ENCODE data around the gene MSH3. TPM values are rescaled to one million over a fixed set of nuclear protein-coding genes. Genes with fewer than 3 reads are reported as not detected.

Gene MSH3
- polyA plus RNA-seq, 1 of the 3 experiments (the other 2 are of a cell fraction), result 3.5 TPM

DNA sequence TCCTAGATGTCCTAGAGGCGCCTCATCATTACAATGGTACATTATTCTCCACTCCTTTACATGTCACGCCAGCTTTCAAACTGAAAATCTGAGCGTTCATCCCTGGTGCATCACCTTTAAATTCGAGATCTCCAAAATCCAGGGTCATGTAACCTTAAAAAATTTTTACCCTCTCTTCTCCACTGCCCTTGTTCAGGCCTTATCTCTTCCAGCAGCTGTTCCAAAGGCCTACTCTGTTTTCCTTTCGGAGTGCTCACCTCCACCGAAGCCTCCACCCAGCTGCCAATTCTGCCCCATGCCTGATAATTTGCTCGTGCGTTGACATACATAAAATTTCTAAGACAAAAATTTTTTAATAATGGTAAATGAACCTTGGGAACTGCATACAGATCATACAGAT, 950 bp upstream of the MSH3 start:
- ChIA-PET POLR2A (no interaction called here), CTCF (no interaction called here)
- no peak for DNase-seq
- peak overlapping the region; percentile 87 for H3K9ac ChIP-seq
- H3F3A ChIP-seq (replicated peaks; ENCODE audit: insufficient read depth), result peaks cover 2% of the 10 kb centered on the region
- H3K79me2 ChIP-seq (ENCODE audit: insufficient read depth), result peaks cover 21% of the 10 kb centered on the region
- no peaks in the 10 kb centered on the region for H3K9me2 ChIP-seq
- no peaks in the 10 kb centered on the region for H3K9me3 ChIP-seq
- no peak for TF ChIP-seq GABPA (IDR thresholded peaks at IDR 0.05; ENCODE audit: low read depth)
- no peak for TF ChIP-seq TAF1 (IDR thresholded peaks at IDR 0.05; ENCODE audit: borderline replicate concordance, low read depth, low read length)
- TF ChIP-seq ELF1 (IDR thresholded peaks at IDR 0.05), result no peak
- TF ChIP-seq NRF1 (IDR thresholded peaks at IDR 0.05; ENCODE audit: low read depth, low read length), result no peak
- no peak for TF ChIP-seq EP300 (IDR thresholded peaks at IDR 0.05; ENCODE audit: borderline replicate concordance in 1 of 2, low read depth in 1 of 2, low read length in 1 of 2)
- no peak for TF ChIP-seq CHD2 (IDR thresholded peaks at IDR 0.05; ENCODE audit: low read length, partially characterized antibody)
- TF ChIP-seq RCOR1 (IDR thresholded peaks at IDR 0.05; ENCODE audit: low read length), result no peak
- no peak overlapping the region for H3K27ac ChIP-seq (ENCODE audit: low read depth in 2 of 2, low read length in 1 of 2)
- peak overlapping the region; percentile 1; the same call in 1 of the 2 replicates for H2AFZ ChIP-seq (ENCODE audit: low read depth)
- WGBS (ENCODE audit: low lambda C conversion rate), result 35% methylated on average over 8 of the region's 8 CpGs
- peaks cover 13 to 28% of the 10 kb centered on the region in 2 experiments for H3K36me3 ChIP-seq (replicated peaks in 1 of 2; ENCODE audit: control insufficient read depth in 1 of 2, insufficient read depth in 2 of 2, low read length in 1 of 2)
- no peaks in the 10 kb centered on the region for H3K27me3 ChIP-seq (ENCODE audit: insufficient read depth)
- H3K4me2 ChIP-seq, result peak overlapping the region; percentile 93
- H3K4me1 ChIP-seq (ENCODE audit: control insufficient read depth in 1 of 2, insufficient read depth in 2 of 2, low read depth in 1 of 2, low read length in 1 of 2), result peaks cover 8 to 15% of the 10 kb centered on the region in 2 experiments; a peak in 2 of 4 replicates
- peaks cover 10% of the 10 kb centered on the region for H4K20me1 ChIP-seq (ENCODE audit: insufficient read depth)
- H3K4me3 ChIP-seq (ENCODE audit: low read depth in 2 of 2, low read length in 1 of 2), result peak overlapping the region; percentile 84 to 85

GRCh38 chr5:80654054-80654390, 430 bp upstream of the MSH3 start:
- peaks cover 13 to 23% of the 10 kb centered on the region in 2 experiments for H3K36me3 ChIP-seq (replicated peaks in 1 of 2; ENCODE audit: control insufficient read depth in 1 of 2, insufficient read depth in 2 of 2, low read length in 1 of 2)
- peak; percentile 56 for DNase-seq
- H3K9ac ChIP-seq, result peak overlapping the region; percentile 87
- H3K27ac ChIP-seq (ENCODE audit: low read depth in 2 of 2, low read length in 1 of 2), result no peak overlapping the region; a peak in 1 of 4 replicates
- 0% methylated on average over 7 of the region's 24 CpGs for WGBS (ENCODE audit: low lambda C conversion rate)
- H3K27me3 ChIP-seq (ENCODE audit: insufficient read depth), result no peaks in the 10 kb centered on the region
- H3K4me3 ChIP-seq (ENCODE audit: low read depth in 2 of 2, low read length in 1 of 2), result peak overlapping the region; percentile 84 to 85
- peaks cover 21% of the 10 kb centered on the region for H3K79me2 ChIP-seq (ENCODE audit: insufficient read depth)
- ChIA-PET CTCF (interaction anchor here (2.3 kb wide), 1 partner anchor 14 kb away, joined by 5 read pairs; no protein-coding TSS in a partner anchor), POLR2A (no interaction called here)
- no peaks in the 10 kb centered on the region for H3K9me2 ChIP-seq
- H3K4me2 ChIP-seq, result peak overlapping the region; percentile 93
- H3K9me3 ChIP-seq, result no peaks in the 10 kb centered on the region
- TF ChIP-seq RCOR1 (IDR thresholded peaks at IDR 0.05; ENCODE audit: low read length), result no peak
- TF ChIP-seq SMC3 (IDR thresholded peaks at IDR 0.05; ENCODE audit: low read depth, low read length), result no peak
- TF ChIP-seq RFX5 (IDR thresholded peaks at IDR 0.05; ENCODE audit: low read length), result no peak
- TF ChIP-seq RXRA (IDR thresholded peaks at IDR 0.05; ENCODE audit: borderline replicate concordance, low read depth), result no peak
- TF ChIP-seq EP300 (IDR thresholded peaks at IDR 0.05; ENCODE audit: borderline replicate concordance in 1 of 2, low read depth in 1 of 2, low read length in 1 of 2), result no peak
- TF ChIP-seq TEAD4 (IDR thresholded peaks at IDR 0.05; ENCODE audit: borderline replicate concordance, insufficient read depth), result no peak
- TF ChIP-seq NFIC (IDR thresholded peaks at IDR 0.05; ENCODE audit: borderline replicate concordance), result no peak
- TF ChIP-seq RAD21 (IDR thresholded peaks at IDR 0.05; ENCODE audit: low read length), result no peak
- no peak for TF ChIP-seq YY1 (IDR thresholded peaks at IDR 0.05; ENCODE audit: low read depth)
- TF ChIP-seq TAF1 (IDR thresholded peaks at IDR 0.05; ENCODE audit: borderline replicate concordance, low read depth, low read length), result no peak
- TF ChIP-seq MAX (IDR thresholded peaks at IDR 0.05; ENCODE audit: low read depth), result no peak
- TF ChIP-seq, protein P1, sequence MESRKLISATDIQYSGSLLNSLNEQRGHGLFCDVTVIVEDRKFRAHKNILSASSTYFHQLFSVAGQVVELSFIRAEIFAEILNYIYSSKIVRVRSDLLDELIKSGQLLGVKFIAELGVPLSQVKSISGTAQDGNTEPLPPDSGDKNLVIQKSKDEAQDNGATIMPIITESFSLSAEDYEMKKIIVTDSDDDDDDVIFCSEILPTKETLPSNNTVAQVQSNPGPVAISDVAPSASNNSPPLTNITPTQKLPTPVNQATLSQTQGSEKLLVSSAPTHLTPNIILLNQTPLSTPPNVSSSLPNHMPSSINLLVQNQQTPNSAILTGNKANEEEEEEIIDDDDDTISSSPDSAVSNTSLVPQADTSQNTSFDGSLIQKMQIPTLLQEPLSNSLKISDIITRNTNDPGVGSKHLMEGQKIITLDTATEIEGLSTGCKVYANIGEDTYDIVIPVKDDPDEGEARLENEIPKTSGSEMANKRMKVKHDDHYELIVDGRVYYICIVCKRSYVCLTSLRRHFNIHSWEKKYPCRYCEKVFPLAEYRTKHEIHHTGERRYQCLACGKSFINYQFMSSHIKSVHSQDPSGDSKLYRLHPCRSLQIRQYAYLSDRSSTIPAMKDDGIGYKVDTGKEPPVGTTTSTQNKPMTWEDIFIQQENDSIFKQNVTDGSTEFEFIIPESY (IDR thresholded peaks at IDR 0.05; ENCODE audit: borderline replicate concordance, low read depth), result no peak
- TF ChIP-seq, protein P2, sequence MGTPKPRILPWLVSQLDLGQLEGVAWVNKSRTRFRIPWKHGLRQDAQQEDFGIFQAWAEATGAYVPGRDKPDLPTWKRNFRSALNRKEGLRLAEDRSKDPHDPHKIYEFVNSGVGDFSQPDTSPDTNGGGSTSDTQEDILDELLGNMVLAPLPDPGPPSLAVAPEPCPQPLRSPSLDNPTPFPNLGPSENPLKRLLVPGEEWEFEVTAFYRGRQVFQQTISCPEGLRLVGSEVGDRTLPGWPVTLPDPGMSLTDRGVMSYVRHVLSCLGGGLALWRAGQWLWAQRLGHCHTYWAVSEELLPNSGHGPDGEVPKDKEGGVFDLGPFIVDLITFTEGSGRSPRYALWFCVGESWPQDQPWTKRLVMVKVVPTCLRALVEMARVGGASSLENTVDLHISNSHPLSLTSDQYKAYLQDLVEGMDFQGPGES (IDR thresholded peaks at IDR 0.05; ENCODE audit: low read depth, low read length), result no peak
- no peak for TF ChIP-seq JUND (IDR thresholded peaks at IDR 0.05)
- TF ChIP-seq CHD2 (IDR thresholded peaks at IDR 0.05; ENCODE audit: low read length, partially characterized antibody), result no peak
- no peak for TF ChIP-seq USF1 (IDR thresholded peaks at IDR 0.05; ENCODE audit: borderline replicate concordance, low read depth)
- TF ChIP-seq MEF2A (IDR thresholded peaks at IDR 0.05; ENCODE audit: borderline replicate concordance, low read depth), result no peak
- TF ChIP-seq FOXM1 (IDR thresholded peaks at IDR 0.05; ENCODE audit: low read depth), result no peak
- TF ChIP-seq POLR2AphosphoS5 (IDR thresholded peaks at IDR 0.05; ENCODE audit: low read depth, low read length), result no peak
- no peak for TF ChIP-seq ELF1 (IDR thresholded peaks at IDR 0.05)
- peaks cover 8 to 15% of the 10 kb centered on the region in 2 experiments; a peak in 2 of 4 replicates for H3K4me1 ChIP-seq (ENCODE audit: control insufficient read depth in 1 of 2, insufficient read depth in 2 of 2, low read depth in 1 of 2, low read length in 1 of 2)
- peak overlapping the region; percentile 1; the same call in 1 of the 2 replicates for H2AFZ ChIP-seq (ENCODE audit: low read depth)
- peaks cover 10% of the 10 kb centered on the region for H4K20me1 ChIP-seq (ENCODE audit: insufficient read depth)
- peaks cover 2% of the 10 kb centered on the region for H3F3A ChIP-seq (replicated peaks; ENCODE audit: insufficient read depth)
